ENCODE measurements around the gene HS6ST3. TPM values are rescaled to one million over a fixed set of nuclear protein-coding genes. Genes with fewer than 3 reads are reported as not detected.

HS6ST3 gene
- total and polyA plus RNA-seq, 2 donors (not counting 3 experiments of a cell fraction or from before 2014, with no cell fraction given): 0.03 to 0.15 TPM

GRCh38 chr13:96581741-96582140 is 491.8 kb downstream of the HS6ST3 start:
- no peak for DNase-seq (ENCODE audit: low read depth, low spot score)
- TF ChIP-seq POLR2A (IDR thresholded peaks at IDR 0.05; ENCODE audit: low read depth, low read length) (no peak), JUN (IDR thresholded peaks at IDR 0.05; ENCODE audit: borderline replicate concordance, insufficient read depth, insufficient read length, low read depth) (no peak), MYC (IDR thresholded peaks at IDR 0.05; ENCODE audit: low read depth, low read length) (no peak), CTCF (IDR thresholded peaks at IDR 0.05; ENCODE audit: extremely low read depth in 1 of 2, insufficient read depth in 1 of 2, low read depth in 1 of 2, low read length in 2 of 2) (no peak), GATA2 (IDR thresholded peaks at IDR 0.05; ENCODE audit: insufficient read depth, insufficient read length, low read depth, low read length) (no peak), POLR2AphosphoS5 (IDR thresholded peaks at IDR 0.05; ENCODE audit: insufficient read depth, low read depth, low read length) (no peak), FOS (IDR thresholded peaks at IDR 0.05; ENCODE audit: borderline replicate concordance, insufficient read depth, low read length) (no peak), EZH2 (IDR thresholded peaks at IDR 0.05; ENCODE audit: borderline replicate concordance, low read depth, low read length, severe bottlenecking) (no peak)
- TF ChIP-seq, protein P1, sequence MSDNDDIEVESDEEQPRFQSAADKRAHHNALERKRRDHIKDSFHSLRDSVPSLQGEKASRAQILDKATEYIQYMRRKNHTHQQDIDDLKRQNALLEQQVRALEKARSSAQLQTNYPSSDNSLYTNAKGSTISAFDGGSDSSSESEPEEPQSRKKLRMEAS (IDR thresholded peaks at IDR 0.05; ENCODE audit: insufficient read depth, insufficient read length): no peak
- Histone ChIP-seq H3K4me3 (replicated peaks in 1 of 3; ENCODE audit: insufficient read depth in 1 of 3, low read depth in 1 of 3, low read length in 3 of 3) (no peak overlapping the region), H3K4me2 (ENCODE audit: insufficient read depth, low read length) (no peak overlapping the region), H3K27me3 (ENCODE audit: control insufficient read depth in 2 of 2, insufficient read depth in 2 of 2, low read length in 2 of 2) (no peaks in the 10 kb centered on the region), H3K27ac (ENCODE audit: insufficient read depth, low read depth, low read length) (no peak overlapping the region), H2AFZ (ENCODE audit: low read depth, low read length) (no peak overlapping the region), H3K9ac (replicated peaks; ENCODE audit: extremely low read depth, insufficient read depth, low read length) (no peak overlapping the region), H3K79me2 (ENCODE audit: control insufficient read depth, insufficient read depth, low read length) (no peaks in the 10 kb centered on the region), H3K4me1 (ENCODE audit: control insufficient read depth, extremely low read depth, insufficient read depth, low read length) (no peaks in the 10 kb centered on the region), H3K9me1 (replicated peaks; ENCODE audit: control insufficient read depth, extremely low read depth, insufficient read depth, low read length) (no peaks in the 10 kb centered on the region), H4K20me1 (replicated peaks; ENCODE audit: control insufficient read depth, extremely low read depth, insufficient read depth, low read length) (no peaks in the 10 kb centered on the region), H3K9me3 (replicated peaks; ENCODE audit: control insufficient read depth, insufficient read depth, low read length) (no peaks in the 10 kb centered on the region), H3K36me3 (ENCODE audit: control insufficient read depth in 2 of 2, extremely low read depth in 1 of 2, insufficient read depth in 2 of 2, low read length in 2 of 2) (no peaks in the 10 kb centered on the region)
- no peak for FAIRE-seq
- intact Hi-C loops (cut with micrococcal nuclease): no loop called here
- no TSS peak for BruUV-seq (replicated peaks)
- CTCF ChIA-PET: no interaction called here
- POLR2A ChIA-PET: no interaction called here
- dilution Hi-C loops (cut with MboI; ENCODE audit: extremely low pct_ligation_motif_present, low sequenced_read_pairs): no loop called here

Measured in endothelial cell of umbilical vein (primary cell).